ENCODE data around the gene ACACA.

Gene ACACA

DNA sequence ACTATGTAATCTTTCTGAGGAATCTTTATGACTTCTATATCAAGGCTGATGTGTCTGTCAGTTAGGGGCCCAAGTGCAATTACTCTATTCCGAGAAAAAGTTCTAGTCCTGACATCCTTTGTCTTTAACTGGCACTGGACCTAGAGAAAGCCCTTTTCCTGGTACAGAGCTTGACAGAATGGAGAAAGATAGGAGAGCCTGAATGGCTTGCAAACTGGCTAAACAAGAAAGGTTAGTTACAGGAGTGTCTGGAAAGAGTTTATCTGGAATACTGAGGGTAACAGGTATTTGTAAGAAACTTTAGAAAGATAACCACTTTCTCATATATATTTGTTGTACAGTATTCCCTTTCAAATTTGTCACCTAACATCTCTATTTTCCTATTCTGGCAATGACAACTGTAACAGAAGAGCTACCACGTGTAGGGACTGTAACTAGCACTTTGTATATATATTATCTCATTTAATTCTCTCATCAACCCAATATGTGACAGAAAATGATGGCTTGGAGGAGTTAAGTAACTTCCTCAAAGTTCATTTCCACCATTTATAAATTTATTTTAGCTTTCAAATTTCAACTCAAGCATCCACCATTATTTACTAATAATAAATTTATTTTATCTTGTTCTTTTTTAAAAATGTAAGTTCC, 128.3 kb downstream of the ACACA start:
- DNase-seq (ENCODE audit: low read depth) = no peak
- TF ChIP-seq, protein P1, sequence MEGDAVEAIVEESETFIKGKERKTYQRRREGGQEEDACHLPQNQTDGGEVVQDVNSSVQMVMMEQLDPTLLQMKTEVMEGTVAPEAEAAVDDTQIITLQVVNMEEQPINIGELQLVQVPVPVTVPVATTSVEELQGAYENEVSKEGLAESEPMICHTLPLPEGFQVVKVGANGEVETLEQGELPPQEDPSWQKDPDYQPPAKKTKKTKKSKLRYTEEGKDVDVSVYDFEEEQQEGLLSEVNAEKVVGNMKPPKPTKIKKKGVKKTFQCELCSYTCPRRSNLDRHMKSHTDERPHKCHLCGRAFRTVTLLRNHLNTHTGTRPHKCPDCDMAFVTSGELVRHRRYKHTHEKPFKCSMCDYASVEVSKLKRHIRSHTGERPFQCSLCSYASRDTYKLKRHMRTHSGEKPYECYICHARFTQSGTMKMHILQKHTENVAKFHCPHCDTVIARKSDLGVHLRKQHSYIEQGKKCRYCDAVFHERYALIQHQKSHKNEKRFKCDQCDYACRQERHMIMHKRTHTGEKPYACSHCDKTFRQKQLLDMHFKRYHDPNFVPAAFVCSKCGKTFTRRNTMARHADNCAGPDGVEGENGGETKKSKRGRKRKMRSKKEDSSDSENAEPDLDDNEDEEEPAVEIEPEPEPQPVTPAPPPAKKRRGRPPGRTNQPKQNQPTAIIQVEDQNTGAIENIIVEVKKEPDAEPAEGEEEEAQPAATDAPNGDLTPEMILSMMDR (IDR thresholded peaks at IDR 0.05; ENCODE audit: low read depth, low read length, missing control alignments) = no peak
- no peak overlapping the region for H3K4me3 ChIP-seq (ENCODE audit: low read depth, low read length)

DNA sequence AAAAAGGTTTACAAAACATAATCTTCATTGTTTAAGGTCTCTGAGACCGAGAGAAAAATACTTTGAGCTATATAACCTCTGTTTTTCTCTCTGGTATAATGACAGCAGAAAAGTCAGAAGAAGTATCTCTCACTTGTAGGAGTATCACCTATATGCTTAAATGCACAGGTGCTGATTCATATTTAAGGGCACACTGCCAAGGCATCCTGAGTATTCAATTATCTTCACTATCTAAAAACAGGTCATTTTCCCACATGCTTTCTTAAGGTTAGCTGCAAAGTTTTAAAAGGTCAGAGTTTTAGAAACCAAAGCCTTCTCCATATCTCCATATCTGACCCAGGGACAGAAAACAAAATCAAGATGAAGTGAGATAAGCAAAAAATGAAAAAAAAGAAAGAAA, 130.2 kb downstream of the ACACA start:
- TF ChIP-seq, protein P1 (IDR thresholded peaks at IDR 0.05; ENCODE audit: low read depth, low read length, missing control alignments) = no peak
- no peak overlapping the region for H3K4me3 ChIP-seq (ENCODE audit: low read depth, low read length)
- DNase-seq (ENCODE audit: low read depth) = no peak

DNA sequence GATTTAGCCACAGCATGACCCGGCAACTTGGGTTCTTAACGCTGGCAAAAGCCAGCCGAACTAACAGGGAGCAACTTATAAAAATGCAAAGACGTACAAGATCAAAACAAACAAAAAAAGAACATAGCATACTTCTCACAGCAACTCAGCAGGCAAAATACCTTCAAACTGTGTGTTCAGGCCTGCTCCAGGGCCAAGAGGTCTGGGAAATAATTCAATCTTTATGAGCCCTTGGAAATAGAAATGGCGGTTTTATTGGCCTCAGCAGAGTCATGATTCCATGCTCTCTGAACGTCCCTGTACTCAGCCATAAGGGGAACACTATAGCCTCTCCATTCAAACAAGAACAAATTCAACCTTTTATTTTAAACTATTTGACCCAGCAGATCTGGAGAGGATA, 132.2 kb downstream of the ACACA start:
- DNase-seq (ENCODE audit: low read depth) = no peak
- no peak overlapping the region for H3K4me3 ChIP-seq (ENCODE audit: low read depth, low read length)
- TF ChIP-seq, protein P1 (IDR thresholded peaks at IDR 0.05; ENCODE audit: low read depth, low read length, missing control alignments) = no peak

DNA sequence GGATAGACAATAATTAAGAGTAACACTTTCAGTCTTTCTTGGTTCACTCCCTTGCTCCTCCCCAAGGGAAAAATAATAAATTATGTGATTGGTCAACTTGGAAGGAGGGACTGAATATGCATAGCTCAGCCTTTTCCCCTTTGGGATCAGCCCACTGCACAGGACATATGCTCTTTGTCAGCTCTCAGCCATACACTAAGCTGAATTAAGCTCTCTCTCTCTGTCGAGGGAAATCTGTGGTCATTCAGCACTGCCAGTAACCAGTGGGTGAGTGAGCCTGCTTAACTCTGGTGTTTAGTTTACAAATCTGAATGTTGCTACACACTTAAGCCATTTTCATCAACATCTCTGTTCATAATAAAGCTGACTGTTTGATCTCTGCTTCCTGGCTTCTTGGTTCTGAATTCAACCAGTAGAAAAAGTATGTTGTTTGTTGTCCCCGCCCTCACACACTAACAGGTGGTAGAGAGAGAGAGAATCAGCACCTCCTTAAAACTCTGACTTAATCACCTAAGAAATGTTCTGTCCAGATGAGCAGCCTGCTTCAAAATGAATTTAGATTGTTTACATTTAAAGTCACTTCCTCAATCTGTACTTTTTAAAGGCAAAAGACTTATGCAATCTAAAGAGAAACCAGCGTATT, 133.1 kb downstream of the ACACA start:
- no peak for DNase-seq (ENCODE audit: low read depth)
- H3K4me3 ChIP-seq (ENCODE audit: low read depth, low read length) = no peak overlapping the region
- TF ChIP-seq, protein P1 (IDR thresholded peaks at IDR 0.05; ENCODE audit: low read depth, low read length, missing control alignments) = no peak

DNA sequence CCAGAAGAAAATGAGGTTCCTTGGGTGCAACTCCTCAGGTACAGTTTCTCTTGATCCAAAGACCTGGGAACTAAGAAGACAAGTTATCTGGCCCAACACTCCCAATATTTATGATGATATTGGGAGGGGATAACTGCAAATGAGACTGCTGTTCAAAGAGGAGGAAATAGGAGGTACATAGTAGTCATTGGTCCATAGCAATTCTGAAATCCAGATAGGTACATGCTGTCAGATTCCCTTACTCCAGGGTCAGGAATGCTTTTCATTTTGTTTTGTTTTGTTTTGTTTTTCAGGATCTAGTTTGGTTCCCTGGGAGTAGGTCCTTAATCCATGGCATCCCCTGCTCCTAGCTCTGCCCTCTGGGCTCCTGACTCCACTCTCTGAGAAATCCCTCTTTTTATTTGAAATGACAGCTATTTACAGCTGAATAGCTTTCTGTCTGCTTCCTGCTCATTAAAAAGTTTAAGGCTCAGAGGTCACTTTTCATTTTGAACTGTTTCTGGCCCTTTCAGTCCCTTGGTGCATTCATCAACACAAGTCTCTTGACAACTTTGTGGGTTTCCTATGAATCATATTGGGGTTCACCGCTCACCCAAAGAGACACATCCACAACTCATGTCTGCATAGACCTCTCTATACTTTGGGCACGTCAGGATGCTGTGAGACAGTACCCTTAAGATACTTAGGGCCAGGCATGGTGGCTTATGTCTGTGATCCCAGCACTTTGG, 141.0 kb downstream of the ACACA start:
- no peak overlapping the region for H3K4me3 ChIP-seq (ENCODE audit: low read depth, low read length)
- TF ChIP-seq, protein P1 (IDR thresholded peaks at IDR 0.05; ENCODE audit: low read depth, low read length, missing control alignments) = no peak
- no peak for DNase-seq (ENCODE audit: low read depth)

DNA sequence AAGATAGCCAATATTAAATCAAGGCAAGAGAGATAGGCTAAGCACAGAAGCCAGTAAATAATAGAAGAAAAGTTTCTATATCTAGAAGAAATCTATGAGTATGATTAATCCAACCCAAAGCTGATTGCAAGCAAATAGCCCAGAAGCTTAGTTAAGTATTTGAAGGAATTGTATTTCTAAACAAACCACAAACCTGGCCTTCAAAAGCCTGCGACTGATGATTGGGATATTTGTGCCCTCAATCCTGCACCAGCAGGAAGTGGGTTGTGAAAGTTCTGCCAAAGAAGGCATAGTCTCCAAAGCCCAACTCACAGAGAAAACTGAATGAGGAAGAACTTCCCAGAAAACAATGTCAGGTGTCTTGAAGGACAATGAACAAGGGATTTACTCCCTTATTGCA, 145.3 kb downstream of the ACACA start:
- TF ChIP-seq, protein P1 (IDR thresholded peaks at IDR 0.05; ENCODE audit: low read depth, low read length, missing control alignments) = no peak
- H3K4me3 ChIP-seq (ENCODE audit: low read depth, low read length) = no peak overlapping the region
- no peak for DNase-seq (ENCODE audit: low read depth)

Data from GM12864 (cell line).